ENCODE results near the gene KMT2B.

- TF ChIP-seq, protein P1, sequence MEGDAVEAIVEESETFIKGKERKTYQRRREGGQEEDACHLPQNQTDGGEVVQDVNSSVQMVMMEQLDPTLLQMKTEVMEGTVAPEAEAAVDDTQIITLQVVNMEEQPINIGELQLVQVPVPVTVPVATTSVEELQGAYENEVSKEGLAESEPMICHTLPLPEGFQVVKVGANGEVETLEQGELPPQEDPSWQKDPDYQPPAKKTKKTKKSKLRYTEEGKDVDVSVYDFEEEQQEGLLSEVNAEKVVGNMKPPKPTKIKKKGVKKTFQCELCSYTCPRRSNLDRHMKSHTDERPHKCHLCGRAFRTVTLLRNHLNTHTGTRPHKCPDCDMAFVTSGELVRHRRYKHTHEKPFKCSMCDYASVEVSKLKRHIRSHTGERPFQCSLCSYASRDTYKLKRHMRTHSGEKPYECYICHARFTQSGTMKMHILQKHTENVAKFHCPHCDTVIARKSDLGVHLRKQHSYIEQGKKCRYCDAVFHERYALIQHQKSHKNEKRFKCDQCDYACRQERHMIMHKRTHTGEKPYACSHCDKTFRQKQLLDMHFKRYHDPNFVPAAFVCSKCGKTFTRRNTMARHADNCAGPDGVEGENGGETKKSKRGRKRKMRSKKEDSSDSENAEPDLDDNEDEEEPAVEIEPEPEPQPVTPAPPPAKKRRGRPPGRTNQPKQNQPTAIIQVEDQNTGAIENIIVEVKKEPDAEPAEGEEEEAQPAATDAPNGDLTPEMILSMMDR (IDR thresholded peaks at IDR 0.05): no peak
- TF ChIP-seq POLR2A (IDR thresholded peaks at IDR 0.05): no peak
Measured at GRCh38 chr19:35727053-35727955, 9.5 kb downstream of the KMT2B start.

Data from uterus (tissue), 2 donors.